Measurements from ENCODE around the gene DLG2. TPM values are rescaled to one million over a fixed set of nuclear protein-coding genes. Genes with fewer than 3 reads are reported as not detected.

Gene DLG2
- total and polyA plus RNA-seq, 2 of the 8 experiments (the other 6 are each of a cell fraction or from before 2014, with no cell fraction given) = 1.7 to 14.3 TPM

DNA sequence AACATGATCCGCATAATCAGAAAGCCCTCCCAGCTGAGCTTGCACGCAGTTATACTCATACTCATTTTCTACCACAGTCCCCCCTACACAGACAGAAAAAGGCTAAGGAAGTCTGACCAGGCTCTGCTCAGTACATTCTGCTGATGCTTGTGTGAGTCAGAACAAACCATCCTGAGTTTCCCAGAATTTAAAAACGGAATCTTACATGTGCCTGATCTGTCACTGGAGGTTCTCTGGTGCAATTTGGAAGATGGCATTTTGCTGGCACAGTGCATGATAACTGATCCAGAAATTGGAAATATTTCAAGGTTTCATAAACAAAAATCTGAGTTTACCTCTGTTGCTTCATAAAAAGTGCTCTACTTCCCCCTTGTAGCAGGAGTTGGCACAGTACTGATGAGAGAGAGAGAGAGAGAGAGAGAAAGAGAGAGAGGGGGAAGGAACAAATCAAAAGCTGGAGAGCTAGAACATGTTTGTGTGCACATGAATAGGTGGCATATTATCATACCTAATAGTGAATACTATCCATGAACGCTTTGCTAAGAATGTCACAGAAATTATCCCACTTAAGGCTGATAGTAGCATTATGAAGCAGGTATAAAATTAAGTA, 1085.3 kb downstream of the DLG2 start:
- H3K79me1 ChIP-seq (ENCODE audit: low read depth, low read length) = no peaks in the 10 kb centered on the region
- peak overlapping the region; percentile 52; the same call in 1 of the 2 replicates for H2BK12ac ChIP-seq (ENCODE audit: low read depth, low read length)
- no peaks in the 10 kb centered on the region for H3K27me3 ChIP-seq (replicated peaks in 1 of 4; ENCODE audit: control insufficient read depth in 3 of 4, extremely low read depth in 1 of 4, insufficient read depth in 3 of 4, low read length in 3 of 4)
- CTCF ChIA-PET (ENCODE audit: partially characterized antibody) = interaction anchor here (0.6 to 9.8 kb wide), 8 partner anchors 16 to 1070 kb away, joined by 3 to 84 read pairs (median 6); no protein-coding TSS in a partner anchor
- no peak overlapping the region for H4K91ac ChIP-seq (replicated peaks; ENCODE audit: insufficient read length, low read length)
- no peak overlapping the region for H3K14ac ChIP-seq (ENCODE audit: insufficient read length)
- H3K79me2 ChIP-seq (ENCODE audit: control insufficient read depth in 1 of 2, insufficient read depth in 2 of 2, low read length in 2 of 2) = no peaks in the 10 kb centered on the region
- no peak overlapping the region for H3K56ac ChIP-seq (replicated peaks; ENCODE audit: insufficient read length, low read depth, low read length)
- POLR2A ChIA-PET (ENCODE audit: partially characterized antibody) = no interaction called here
- no peak overlapping the region for H2BK15ac ChIP-seq (ENCODE audit: low read length)
- H3K9me3 ChIP-seq (ENCODE audit: insufficient read depth in 2 of 2, low read depth in 1 of 2, low read length in 1 of 2) = no peaks in the 10 kb centered on the region
- peak overlapping the region; percentile 77; the same call in 1 of the 2 replicates for H2BK5ac ChIP-seq (ENCODE audit: low read depth, low read length)
- no peak overlapping the region for H3K4ac ChIP-seq (replicated peaks; ENCODE audit: insufficient read length, low read depth, low read length)
- H3K9ac ChIP-seq (replicated peaks in 1 of 4; ENCODE audit: extremely low read depth in 1 of 4, low read depth in 3 of 4, low read length in 3 of 4) = no peak overlapping the region
- peaks cover 0 to 14% (median 8%) of the 10 kb centered on the region in 4 experiments; a peak in 4 of 7 replicates for H3K4me1 ChIP-seq (replicated peaks in 1 of 4; ENCODE audit: control insufficient read depth in 3 of 4, insufficient read depth in 4 of 4, low read length in 3 of 4)
- H3K27ac ChIP-seq (ENCODE audit: low read depth, low read length) = no peak overlapping the region
- no peaks in the 10 kb centered on the region for H4K20me1 ChIP-seq (replicated peaks in 1 of 2; ENCODE audit: control insufficient read depth in 1 of 2, insufficient read depth in 2 of 2, low read length in 2 of 2)
- no peak for DNase-seq (ENCODE audit: low read depth in 1 of 2, low spot score in 2 of 2)
- no peak overlapping the region for H3K23ac ChIP-seq (ENCODE audit: insufficient read length)
- H3K4me3 ChIP-seq (ENCODE audit: extremely low read depth in 1 of 4, insufficient read depth in 2 of 4, low read depth in 3 of 4, low read length in 4 of 4) = no peak overlapping the region
- no peak overlapping the region for H4K8ac ChIP-seq (ENCODE audit: extremely low read depth, insufficient read depth, low read length)
- H3K36me3 ChIP-seq (ENCODE audit: control insufficient read depth in 2 of 4, insufficient read depth in 4 of 4, low read length in 3 of 4) = no peaks in the 10 kb centered on the region
- no peak overlapping the region for H4K5ac ChIP-seq (ENCODE audit: insufficient read length, low read depth, low read length)
- no peak overlapping the region; the same call in 1 of the 2 replicates for H2BK20ac ChIP-seq (ENCODE audit: low read length)
- 92% methylated on average over 4 of the region's 4 CpGs; no CpG with 5 or more reads in 1 of the 2 experiments for WGBS, 2 experiments (ENCODE audit: extremely low coverage in 1 of 2, insufficient coverage in 1 of 2, insufficient read length in 1 of 2, insufficient replicate concordance in 2 of 2, low coverage in 1 of 2, low lambda C conversion rate in 2 of 2, missing lambda C conversion rate in 1 of 2)
- H3K18ac ChIP-seq (ENCODE audit: extremely low read depth, low read length) = no peak overlapping the region
- no peak overlapping the region; the same call in 1 of the 2 replicates for H2AK5ac ChIP-seq (ENCODE audit: low read depth, low read length)
- no peaks in the 10 kb centered on the region for H3K23me2 ChIP-seq (ENCODE audit: low read depth, low read length)
- H3K4me2 ChIP-seq (ENCODE audit: insufficient read depth in 1 of 2, low read depth in 2 of 2, low read length in 2 of 2) = no peak overlapping the region
- 0 out of 2 replicates have a peak overlapping the region, but pooled peaks have one; percentile 59 for H2AFZ ChIP-seq (ENCODE audit: low read length)
- no peak for FAIRE-seq
- H2BK120ac ChIP-seq (replicated peaks; ENCODE audit: low read depth, low read length) = no peak overlapping the region
- TF ChIP-seq PHF8 (conservative IDR thresholded peaks at IDR 0.05; ENCODE audit: low read depth, low read length) (no peak), RXRA (IDR thresholded peaks at IDR 0.05; ENCODE audit: insufficient read depth, low read depth, low read length) (no peak), CREB1 (IDR thresholded peaks at IDR 0.05) (no peak), BCL11A (IDR thresholded peaks at IDR 0.05; ENCODE audit: low read depth in 2 of 2, low read length in 2 of 2) (no peak), KDM1A (IDR thresholded peaks at IDR 0.05; ENCODE audit: borderline replicate concordance, low read length) (no peak), CTBP2 (IDR thresholded peaks at IDR 0.05; ENCODE audit: borderline replicate concordance, insufficient read depth, insufficient read length, low read length) (no peak), SIN3A (conservative IDR thresholded peaks at IDR 0.05 in 1 of 2, IDR thresholded peaks at IDR 0.05 in 1 of 2; ENCODE audit: low read depth in 1 of 2, low read length in 2 of 2) (no peak)
- TF ChIP-seq, protein P1, sequence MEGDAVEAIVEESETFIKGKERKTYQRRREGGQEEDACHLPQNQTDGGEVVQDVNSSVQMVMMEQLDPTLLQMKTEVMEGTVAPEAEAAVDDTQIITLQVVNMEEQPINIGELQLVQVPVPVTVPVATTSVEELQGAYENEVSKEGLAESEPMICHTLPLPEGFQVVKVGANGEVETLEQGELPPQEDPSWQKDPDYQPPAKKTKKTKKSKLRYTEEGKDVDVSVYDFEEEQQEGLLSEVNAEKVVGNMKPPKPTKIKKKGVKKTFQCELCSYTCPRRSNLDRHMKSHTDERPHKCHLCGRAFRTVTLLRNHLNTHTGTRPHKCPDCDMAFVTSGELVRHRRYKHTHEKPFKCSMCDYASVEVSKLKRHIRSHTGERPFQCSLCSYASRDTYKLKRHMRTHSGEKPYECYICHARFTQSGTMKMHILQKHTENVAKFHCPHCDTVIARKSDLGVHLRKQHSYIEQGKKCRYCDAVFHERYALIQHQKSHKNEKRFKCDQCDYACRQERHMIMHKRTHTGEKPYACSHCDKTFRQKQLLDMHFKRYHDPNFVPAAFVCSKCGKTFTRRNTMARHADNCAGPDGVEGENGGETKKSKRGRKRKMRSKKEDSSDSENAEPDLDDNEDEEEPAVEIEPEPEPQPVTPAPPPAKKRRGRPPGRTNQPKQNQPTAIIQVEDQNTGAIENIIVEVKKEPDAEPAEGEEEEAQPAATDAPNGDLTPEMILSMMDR (IDR thresholded peaks at IDR 0.05; ENCODE audit: control extremely low read depth in 1 of 3, insufficient read depth in 1 of 3, low read depth in 1 of 3, low read length in 3 of 3) = no peak
- TF ChIP-seq, protein P2, sequence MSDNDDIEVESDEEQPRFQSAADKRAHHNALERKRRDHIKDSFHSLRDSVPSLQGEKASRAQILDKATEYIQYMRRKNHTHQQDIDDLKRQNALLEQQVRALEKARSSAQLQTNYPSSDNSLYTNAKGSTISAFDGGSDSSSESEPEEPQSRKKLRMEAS (IDR thresholded peaks at IDR 0.05) = no peak
